ENCODE data around the gene PRADC1. TPM values are rescaled to one million over a fixed set of nuclear protein-coding genes. Genes with fewer than 3 reads are reported as not detected.

PRADC1 gene
- total and polyA plus RNA-seq, 9 of the 15 experiments (the other 6 are each of a cell fraction or from before 2014, with no cell fraction given), result 7.3 to 47.4 (median 34.2) TPM

DNA sequence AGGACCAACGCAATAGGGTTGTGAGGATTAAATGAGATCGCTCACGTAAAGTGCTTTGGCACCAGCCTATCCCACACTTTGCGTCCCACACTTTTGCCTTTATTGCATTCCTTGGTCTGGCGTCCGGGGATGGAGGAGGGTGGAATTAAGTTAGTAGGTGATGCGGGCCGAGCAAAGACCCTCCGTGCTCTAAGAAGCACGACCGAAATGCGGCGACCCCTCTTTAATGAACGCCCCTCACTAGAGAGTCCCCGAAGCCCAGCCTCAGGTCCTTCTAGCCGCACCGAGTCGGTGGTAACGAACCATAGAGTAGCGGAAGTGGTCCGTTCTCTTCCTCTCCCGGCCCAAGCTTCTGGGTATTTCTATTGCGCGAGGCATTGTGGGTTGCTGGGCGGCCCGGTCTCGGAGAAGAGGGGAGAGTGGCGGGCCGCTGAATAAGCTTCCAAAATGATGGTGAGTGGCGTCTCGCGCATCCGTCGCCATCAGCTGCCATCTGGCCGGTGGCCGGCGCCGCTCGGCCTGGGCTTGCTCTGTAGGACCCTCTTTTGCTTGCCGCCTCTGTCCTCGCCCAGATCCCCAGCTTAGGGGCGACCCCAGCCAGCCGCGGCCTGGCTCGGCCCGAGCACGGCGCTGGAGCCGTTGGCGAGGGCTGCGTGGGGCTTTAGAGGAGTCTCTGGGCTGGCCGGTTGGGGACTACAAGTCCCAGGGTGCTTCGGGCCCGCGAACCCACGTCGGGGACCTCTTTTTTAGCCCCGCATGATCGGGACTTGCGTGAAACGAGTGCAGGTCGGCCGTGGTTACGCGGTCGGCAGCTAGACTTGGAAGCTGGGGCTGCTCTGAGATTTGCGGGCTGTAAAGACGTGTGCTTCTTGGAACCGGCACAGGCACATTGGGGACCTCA is 1.1 kb upstream of the PRADC1 start, which contains the start of gene CCT7:
TSS of gene CCT7 (plus strand) at position 377 of the 901 bp plus-strand sequence. CDS start at position 448, 71 bp downstream.
- ChIA-PET POLR2A (interaction anchor here (0.5 to 6.3 kb wide), 16 partner anchors 10 to 452 kb away, joined by 3 to 43 read pairs (median 6); no protein-coding TSS in a partner anchor), CTCF (ENCODE audit: low intra/inter-chr PET ratio) (no interaction called here)
- intact Hi-C loops (cut with micrococcal nuclease) (loop anchor here (1.0 kb wide), 1 partner anchor 20 kb away; the partner anchor contains the start of gene SMYD5), in situ Hi-C loops (cut with MboI) (no loop called here)
- Histone ChIP-seq H3K4me2 (ENCODE audit: insufficient read depth, low read length) (peak within 1 kb of the TSS; percentile 98), H3K79me2 (ENCODE audit: control insufficient read depth, insufficient read depth, low read length) (peaks cover 66% of the 10 kb centered on the region), H4K20me1 (replicated peaks; ENCODE audit: control insufficient read depth, insufficient read depth, low read length) (peaks cover 38% of the 10 kb centered on the region), H2AFZ (ENCODE audit: low read depth, low read length) (peak within 1 kb of the TSS; percentile 95), H3K9me3 (replicated peaks; ENCODE audit: control insufficient read depth, insufficient read depth, low read depth, low read length) (no peaks in the 10 kb centered on the region), H3K4me1 (replicated peaks in 1 of 2; ENCODE audit: control insufficient read depth in 2 of 2, insufficient read depth in 2 of 2, low read length in 2 of 2) (peaks cover 16 to 19% of the 10 kb centered on the region in 2 experiments; a peak in 3 of 5 replicates), H3K9me1 (ENCODE audit: control insufficient read depth, insufficient read depth, low read length) (peaks cover 11% of the 10 kb centered on the region), H3K36me3 (ENCODE audit: control insufficient read depth, insufficient read depth, low read length) (peaks cover 47% of the 10 kb centered on the region), H3K9ac (ENCODE audit: insufficient read depth in 1 of 2, low read depth in 2 of 2, low read length in 2 of 2) (peak within 1 kb of the TSS; percentile 94 to 95), H3K27me3 (ENCODE audit: control insufficient read depth in 2 of 2, insufficient read depth in 2 of 2, low read length in 2 of 2) (no peaks in the 10 kb centered on the region), H3K4me3 (peak within 1 kb of the TSS; percentile 95), H3K27ac (ENCODE audit: extremely low read depth, low read depth, low read length) (peak within 1 kb of the TSS; percentile 87)
- peak; percentile 80 for FAIRE-seq
- WGBS (ENCODE audit: insufficient coverage, low coverage, missing lambda C conversion rate), result 1% methylated on average over 57 of the region's 69 CpGs
- peak; percentile 83 for ATAC-seq
- BruUV-seq (replicated peaks), result TSS peak; percentile 72
- peak; percentile 78 to 93 (median 85) for DNase-seq (ENCODE audit: extremely low read depth in 1 of 4, low spot score in 3 of 4)
- TF ChIP-seq NCOA4 (IDR thresholded peaks at IDR 0.05; ENCODE audit: partially characterized antibody) (no peak), RBBP5 (IDR thresholded peaks at IDR 0.05; ENCODE audit: borderline replicate concordance, insufficient read depth, low read length, poor library complexity, severe bottlenecking) (peak; percentile 99), ELF1 (tag; IDR thresholded peaks at IDR 0.05) (peak; percentile 81), POLR2G (IDR thresholded peaks at IDR 0.05; ENCODE audit: low read depth, low read length) (peak; percentile 98), MIER1 (IDR thresholded peaks at IDR 0.05; ENCODE audit: low read depth) (no peak), HDGF (IDR thresholded peaks at IDR 0.05) (no peak), HDAC8 (tag; IDR thresholded peaks at IDR 0.05) (no peak), TCF3 (CRISPR knock-in tag; IDR thresholded peaks at IDR 0.05) (no peak), ZNF699 (CRISPR knock-in tag; IDR thresholded peaks at IDR 0.05; ENCODE audit: insufficient replicate concordance) (no peak), PTBP1 (IDR thresholded peaks at IDR 0.05; ENCODE audit: low read depth, low read length) (0 out of 2 replicates have a peak, but pooled peaks have one; percentile 40), BCOR (IDR thresholded peaks at IDR 0.05) (no peak), SIRT6 (IDR thresholded peaks at IDR 0.05; ENCODE audit: low read depth, low read length) (no peak), HNRNPL (IDR thresholded peaks at IDR 0.05; ENCODE audit: low read depth, low read length) (no peak), ARNT (IDR thresholded peaks at IDR 0.05) (peak; percentile 67 to 76; a peak in 2 of 4 replicates), MBD2 (IDR thresholded peaks at IDR 0.05; ENCODE audit: borderline replicate concordance, low read depth) (peak; percentile 78), ZBTB17 (CRISPR knock-in tag; IDR thresholded peaks at IDR 0.05) (no peak; the same call in 1 of the 2 replicates)
- TF ChIP-seq, protein P1, sequence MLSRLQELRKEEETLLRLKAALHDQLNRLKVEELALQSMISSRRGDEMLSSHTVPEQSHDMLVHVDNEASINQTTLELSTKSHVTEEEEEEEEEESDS (CRISPR knock-in tag; IDR thresholded peaks at IDR 0.05), result no peak
- TF ChIP-seq, protein P2, sequence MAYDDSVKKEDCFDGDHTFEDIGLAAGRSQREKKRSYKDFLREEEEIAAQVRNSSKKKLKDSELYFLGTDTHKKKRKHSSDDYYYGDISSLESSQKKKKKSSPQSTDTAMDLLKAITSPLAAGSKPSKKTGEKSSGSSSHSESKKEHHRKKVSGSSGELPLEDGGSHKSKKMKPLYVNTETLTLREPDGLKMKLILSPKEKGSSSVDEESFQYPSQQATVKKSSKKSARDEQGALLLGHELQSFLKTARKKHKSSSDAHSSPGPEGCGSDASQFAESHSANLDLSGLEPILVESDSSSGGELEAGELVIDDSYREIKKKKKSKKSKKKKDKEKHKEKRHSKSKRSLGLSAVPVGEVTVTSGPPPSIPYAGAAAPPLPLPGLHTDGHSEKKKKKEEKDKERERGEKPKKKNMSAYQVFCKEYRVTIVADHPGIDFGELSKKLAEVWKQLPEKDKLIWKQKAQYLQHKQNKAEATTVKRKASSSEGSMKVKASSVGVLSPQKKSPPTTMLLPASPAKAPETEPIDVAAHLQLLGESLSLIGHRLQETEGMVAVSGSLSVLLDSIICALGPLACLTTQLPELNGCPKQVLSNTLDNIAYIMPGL (CRISPR knock-in tag; IDR thresholded peaks at IDR 0.05), result no peak
- TF ChIP-seq, protein P3, sequence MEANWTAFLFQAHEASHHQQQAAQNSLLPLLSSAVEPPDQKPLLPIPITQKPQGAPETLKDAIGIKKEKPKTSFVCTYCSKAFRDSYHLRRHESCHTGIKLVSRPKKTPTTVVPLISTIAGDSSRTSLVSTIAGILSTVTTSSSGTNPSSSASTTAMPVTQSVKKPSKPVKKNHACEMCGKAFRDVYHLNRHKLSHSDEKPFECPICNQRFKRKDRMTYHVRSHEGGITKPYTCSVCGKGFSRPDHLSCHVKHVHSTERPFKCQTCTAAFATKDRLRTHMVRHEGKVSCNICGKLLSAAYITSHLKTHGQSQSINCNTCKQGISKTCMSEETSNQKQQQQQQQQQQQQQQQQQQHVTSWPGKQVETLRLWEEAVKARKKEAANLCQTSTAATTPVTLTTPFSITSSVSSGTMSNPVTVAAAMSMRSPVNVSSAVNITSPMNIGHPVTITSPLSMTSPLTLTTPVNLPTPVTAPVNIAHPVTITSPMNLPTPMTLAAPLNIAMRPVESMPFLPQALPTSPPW (CRISPR knock-in tag; IDR thresholded peaks at IDR 0.05), result peak; percentile 61

All from K562 (cell line).